NCI-H2196 treated with DMSO at 0.1 percent for 48 hours (cell line): ENCODE data around the gene APOH.
A peak's percentile ranks its signal among the peaks of the same experiment; 100 is the strongest.
"Not testable (repeated sequence)": the region's sequence is repeated elsewhere in the genome, so short reads cannot be mapped to it uniquely, and the experiment has no call there.

Experiments
- DNase-seq: peaks from one replicate; lab custom pipeline; 2025; ENCODE audit not compliant: unreplicated experiment; lab: John Stamatoyannopoulos, UW

The APOH gene

GRCh38 chr17:66228887-66229782 lies at the start of gene APOH:
APOH (minus strand) TSS chr17:66229415; CDS start chr17:66229379, 36 bp downstream.
- DNase-seq: no peak

GRCh38 chr17:66277191-66277590 lies 48.0 kb upstream of the APOH start:
- no peak for DNase-seq

- no peak for DNase-seq
Observed at GRCh38 chr17:66276328-66276937, 47.2 kb upstream of the APOH start.

DNA sequence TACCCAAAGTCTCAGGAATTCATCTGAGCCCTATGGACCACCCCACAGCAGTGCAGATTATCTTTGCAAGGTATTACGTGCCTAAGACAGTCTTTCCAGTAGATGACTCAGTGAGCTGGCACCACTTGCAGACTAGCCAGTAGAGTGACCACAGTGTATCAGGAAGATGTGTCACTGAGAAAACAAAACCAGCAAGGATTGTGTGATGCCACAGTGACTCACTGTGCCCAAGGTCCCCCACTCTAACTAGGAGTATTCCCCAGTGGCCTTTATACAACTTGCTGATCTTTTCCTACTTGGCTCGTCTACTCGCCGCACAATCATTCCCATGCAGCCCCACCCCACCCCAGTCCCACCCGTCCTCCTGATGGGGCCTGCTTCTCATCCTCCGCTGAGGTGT lies 46.4 kb upstream of the APOH start:
- DNase-seq: no peak

DNA sequence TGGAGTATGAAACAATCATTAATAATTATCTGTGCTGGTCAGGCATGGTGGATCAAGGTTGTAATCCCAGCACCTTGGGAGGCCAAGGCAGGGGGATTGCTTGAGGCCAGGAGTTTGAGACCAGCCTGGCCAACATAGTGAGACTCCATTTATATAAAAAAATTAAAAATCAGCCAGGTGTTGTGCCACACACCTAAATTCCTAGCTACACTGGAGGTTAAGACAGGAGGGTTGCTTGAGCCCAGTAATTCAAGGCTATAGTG lies 44.3 kb upstream of the APOH start:
- no peak for DNase-seq

- DNase-seq: no peak
Observed at GRCh38 chr17:66272811-66273585, 43.8 kb upstream of the APOH start.

DNA sequence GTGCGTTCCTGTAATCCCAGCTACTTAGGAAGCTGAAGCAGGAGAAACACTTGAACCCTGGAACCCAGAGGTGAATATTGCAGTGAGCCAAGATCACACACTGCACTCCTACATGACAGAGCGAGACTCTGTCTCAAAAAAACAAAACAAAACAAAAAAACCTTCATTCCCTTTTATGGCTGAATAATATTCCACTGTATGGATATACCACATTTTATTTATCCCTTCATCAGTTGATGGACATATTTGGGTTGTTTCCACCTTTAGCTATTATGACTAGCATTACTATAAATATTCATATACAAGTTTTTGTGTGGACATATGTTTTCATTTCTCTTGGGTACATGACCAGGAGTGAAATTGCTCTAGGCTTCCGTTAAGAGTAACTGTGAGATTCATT lies 42.3 kb upstream of the APOH start:
- no peak for DNase-seq

- DNase-seq: no peak
Observed at GRCh38 chr17:66270106-66270505, 40.9 kb upstream of the APOH start.

DNA sequence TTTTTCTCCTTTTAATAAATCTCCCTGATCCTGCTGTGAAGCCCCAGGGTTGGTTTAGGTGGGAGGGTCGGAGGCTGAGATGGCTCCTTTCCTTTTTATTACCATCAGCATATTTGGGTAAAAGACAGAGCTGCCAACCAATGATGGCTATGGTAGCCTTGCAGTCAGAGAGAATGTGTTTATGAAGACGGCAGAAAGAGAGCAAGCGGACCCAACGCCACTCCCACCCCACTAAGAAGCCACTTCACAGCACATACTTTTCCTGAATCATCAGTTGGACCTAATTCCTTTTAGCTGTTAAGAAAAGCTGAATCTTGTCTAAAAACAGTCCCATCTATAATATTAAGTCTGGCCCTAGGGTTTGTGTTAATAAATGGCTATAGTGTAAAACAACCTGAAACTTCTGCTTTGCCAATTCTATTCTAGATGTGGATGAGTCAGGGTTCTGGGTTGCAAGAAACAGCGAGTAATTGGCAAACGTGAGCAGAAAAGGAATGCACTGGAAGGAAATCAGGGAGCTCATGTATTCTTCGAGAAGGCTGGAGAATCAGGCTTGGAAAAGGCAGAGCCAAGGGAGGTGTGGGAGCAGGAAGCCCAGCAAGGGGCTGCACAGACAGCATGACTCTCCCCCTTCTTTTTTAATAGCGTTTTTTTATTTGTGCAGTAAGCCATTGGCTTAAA lies 39.2 kb upstream of the APOH start:
- no peak for DNase-seq

GRCh38 chr17:66264696-66265095 lies 35.5 kb upstream of the APOH start:
- no peak for DNase-seq

DNA sequence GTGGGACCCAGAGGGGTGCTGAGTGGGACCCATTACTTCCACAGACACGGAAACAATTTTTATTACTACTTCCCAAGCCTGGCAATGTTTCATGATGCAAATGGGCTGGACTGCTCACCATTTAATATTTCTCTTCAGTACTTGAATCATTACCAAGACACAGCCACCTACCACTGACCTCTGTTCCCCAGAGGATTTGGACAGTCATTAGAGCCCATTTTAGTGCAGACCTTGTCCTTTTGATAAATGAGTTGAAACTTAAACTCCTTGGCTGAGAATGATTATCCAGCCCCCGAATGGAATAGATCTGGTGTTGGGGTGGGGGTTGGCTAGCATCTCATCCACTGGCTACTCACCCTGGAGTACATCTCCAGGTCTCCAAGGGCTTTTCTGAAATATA lies 33.6 kb upstream of the APOH start:
- DNase-seq: no peak

GRCh38 chr17:66260688-66261087 lies 31.5 kb upstream of the APOH start:
- DNase-seq: no peak

DNA sequence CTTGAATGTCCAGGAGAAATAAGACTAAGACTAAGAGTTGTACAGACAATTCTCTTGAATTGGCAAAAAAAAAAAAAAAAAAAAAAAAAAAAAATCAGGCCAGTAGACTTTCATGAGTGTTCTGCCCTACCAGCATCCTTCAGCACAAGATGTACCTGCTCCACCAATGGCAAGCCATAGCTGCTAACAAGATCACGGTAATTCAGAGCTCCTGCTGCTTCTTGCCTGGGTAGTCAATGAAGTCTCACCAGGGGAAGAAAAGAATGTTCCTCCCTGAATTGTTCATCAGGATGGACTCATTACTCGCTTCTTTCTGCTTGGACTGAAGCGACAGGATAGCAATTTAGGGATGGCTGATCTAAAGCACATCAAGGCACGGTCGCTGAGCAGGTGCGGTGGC lies 31.1 kb upstream of the APOH start:
- DNase-seq: no peak

GRCh38 chr17:66255527-66255971 lies 26.3 kb upstream of the APOH start:
- DNase-seq: no peak

DNA sequence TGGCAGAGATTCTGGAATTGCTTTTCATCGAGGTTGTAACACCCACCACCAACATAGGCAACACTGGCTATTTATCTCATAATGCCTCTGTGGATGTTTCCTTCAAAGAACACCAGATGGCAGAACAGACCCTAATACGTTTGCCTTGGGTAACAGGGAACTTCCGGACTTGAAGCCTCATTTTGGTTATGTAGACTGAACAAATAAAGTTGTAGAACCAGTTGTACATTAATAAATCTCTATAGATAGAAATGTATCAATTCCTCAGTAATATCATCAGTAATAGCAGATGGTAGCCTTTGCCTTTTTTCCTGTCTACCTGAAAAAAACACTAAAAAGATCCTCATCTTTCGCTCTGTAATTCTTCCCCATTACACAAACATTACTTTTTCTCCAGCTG lies 25.9 kb upstream of the APOH start:
- peak; percentile 41 for DNase-seq

GRCh38 chr17:66253458-66253857 lies 24.2 kb upstream of the APOH start:
- not testable (repeated sequence) for DNase-seq

DNA sequence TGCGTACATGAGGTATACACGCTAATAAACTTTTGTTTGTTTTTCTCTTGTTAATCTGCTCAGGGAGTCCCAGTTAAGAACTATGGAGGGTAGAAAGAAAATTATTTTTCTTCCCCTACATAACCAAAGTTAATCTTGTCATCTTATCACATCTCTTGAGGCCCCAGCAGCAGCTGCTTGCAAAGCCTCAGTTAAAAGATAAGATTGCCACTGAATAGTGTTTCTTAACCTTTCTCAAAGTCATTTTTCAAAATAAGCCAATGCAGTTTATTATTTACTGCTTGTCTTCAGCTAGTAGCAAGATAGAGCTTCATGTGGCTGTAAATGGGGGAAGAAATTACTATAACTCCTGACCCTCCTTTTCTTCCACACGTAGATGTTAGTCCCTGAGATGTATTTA lies 21.5 kb upstream of the APOH start:
- DNase-seq: no peak

DNA sequence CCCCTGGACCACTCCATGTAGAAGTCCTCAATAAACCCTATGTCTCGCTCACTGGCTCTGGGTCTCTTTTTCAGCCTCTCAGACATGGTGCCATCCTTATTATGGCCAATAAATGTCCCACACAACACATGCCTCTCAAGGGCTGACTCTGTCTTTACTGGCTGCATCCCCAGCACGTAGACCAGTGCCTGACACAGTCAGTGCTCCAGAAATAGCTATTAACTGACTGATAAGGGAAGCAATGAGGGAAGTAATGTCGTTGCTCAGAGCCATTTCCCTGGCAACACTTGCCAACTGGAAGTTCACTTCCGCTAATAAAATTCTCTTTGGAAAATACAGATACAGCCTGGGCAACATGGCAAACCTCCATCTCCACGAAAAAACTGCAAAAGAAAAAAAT lies 19.1 kb upstream of the APOH start:
- no peak for DNase-seq

DNA sequence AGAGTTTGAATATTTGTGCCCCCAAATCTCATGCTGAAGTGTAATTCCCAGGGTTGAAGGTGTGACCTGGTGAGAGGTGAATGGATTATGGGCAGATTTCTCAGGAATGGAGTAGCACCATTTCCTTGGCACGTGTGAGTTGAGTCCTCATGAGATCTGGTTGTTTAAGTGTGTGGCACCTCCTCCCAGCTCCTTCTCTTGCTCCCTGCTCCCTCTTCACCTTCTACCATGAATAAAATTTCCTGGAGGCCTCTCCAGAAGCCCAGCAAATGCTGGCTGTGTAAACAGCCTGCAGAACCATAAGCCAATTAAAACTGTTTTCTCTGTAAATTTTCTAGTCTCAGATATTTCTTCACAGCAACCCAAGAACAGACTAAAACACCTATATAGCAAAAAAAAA lies 12.6 kb upstream of the APOH start:
- no peak for DNase-seq

GRCh38 chr17:66240630-66241029 lies 11.4 kb upstream of the APOH start:
- no peak for DNase-seq

DNA sequence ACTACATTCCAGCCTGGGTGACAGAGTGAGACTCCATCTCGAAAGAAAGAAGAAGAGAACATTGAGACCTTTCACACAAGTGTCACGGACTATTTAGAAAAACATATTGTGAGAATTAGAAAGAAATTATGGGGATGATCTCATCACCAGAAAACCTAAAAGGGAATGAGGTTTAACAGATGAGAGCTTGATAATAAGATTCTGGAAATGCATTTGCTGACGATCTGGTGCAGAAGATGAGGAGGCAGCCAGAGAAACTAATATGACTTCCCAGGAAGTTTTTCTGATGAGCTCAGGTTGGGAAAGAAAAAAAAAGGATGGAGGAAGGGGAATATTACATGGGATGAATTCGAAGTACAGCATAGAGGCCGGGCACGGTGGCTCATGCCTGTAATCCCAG lies 10.8 kb upstream of the APOH start:
- no peak for DNase-seq
